Measurements from ENCODE around the gene ZBTB16.
"Not testable (repeated sequence)": the region's sequence is repeated elsewhere in the genome, so short reads cannot be mapped to it uniquely, and the experiment has no call there.

Gene ZBTB16

DNA sequence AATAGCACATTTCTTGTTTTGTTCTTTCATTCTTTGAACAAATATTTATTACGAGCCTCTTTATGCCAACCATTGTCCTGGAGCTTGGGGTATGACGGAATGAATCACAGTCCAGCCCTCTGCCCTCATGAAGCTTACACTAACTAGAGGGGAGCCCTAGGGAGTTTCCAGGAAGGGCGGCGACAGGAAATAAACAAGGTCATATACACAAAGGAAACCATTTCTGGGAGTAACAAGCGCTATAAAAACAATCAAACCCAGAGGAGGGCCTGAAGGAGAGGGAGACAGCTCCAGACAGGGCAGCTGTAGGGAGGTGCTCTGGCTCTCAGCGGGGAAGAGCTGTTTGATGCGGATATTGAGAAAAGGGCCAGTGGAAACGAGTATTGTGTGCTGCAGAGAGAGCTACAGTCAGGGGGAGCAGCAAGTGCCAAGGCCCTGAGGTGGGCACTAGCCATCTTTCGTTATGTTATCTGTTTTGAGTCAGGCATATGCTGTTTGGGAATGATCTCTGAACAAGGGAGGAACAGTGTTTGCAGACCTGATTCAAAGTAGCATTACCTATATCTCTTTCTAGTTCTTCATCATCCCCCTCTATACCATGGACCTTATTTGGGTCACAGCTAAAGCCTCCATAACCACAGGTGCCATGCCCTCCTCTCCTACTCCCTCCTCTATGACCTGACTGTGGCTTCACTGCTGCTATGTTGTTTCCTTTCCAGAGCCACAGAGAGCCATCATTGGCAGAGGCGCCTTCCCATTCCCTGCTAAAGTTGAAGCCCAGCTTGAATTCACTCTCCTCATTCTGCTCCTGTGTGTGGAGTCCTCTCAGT, 15.3 kb upstream of the ZBTB16 start:
- no peak for FAIRE-seq

DNA sequence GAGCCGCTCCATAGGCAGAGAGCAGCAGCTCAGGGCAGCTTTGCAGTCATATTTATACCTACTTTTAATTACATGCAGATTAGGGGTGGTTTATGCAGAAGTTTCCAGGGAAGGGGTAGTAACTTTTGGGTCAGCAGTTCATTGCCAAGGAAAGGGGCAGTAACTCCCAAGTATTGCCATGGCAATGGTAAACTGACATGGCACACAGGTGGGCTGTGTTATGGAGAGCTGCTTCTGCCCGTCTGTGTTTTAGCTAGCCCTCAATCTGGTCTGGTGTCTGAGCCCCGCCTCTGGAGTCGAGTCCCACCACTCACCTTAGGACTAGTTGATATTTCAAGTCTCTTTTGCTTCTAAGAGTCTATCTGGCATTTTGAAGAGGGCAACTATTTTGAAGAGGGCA, 12.2 kb upstream of the ZBTB16 start:
- FAIRE-seq, result no peak

GRCh38 chr11:114049050-114049449, 10.5 kb upstream of the ZBTB16 start:
- no peak for FAIRE-seq

DNA sequence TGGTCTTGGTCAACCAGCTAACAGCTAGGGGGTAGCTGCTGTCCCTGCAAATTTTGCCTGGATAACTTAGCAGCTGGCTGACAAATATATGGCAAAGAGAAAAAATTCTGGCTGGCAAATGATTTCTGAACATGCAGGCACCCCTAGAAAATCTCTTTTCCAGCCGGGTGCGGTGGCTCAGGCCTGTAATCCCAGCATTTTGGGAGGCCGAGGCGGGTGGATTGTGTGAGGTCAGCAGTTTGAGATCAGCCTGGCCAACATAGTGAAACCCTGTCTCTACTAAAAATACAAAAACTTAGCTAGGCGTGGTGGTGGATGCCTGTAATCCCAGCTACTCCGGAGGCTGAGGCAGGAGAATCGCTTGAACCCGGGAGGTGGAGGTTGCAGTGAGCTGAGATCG, 9.7 kb upstream of the ZBTB16 start:
- FAIRE-seq, result not testable (repeated sequence)

DNA sequence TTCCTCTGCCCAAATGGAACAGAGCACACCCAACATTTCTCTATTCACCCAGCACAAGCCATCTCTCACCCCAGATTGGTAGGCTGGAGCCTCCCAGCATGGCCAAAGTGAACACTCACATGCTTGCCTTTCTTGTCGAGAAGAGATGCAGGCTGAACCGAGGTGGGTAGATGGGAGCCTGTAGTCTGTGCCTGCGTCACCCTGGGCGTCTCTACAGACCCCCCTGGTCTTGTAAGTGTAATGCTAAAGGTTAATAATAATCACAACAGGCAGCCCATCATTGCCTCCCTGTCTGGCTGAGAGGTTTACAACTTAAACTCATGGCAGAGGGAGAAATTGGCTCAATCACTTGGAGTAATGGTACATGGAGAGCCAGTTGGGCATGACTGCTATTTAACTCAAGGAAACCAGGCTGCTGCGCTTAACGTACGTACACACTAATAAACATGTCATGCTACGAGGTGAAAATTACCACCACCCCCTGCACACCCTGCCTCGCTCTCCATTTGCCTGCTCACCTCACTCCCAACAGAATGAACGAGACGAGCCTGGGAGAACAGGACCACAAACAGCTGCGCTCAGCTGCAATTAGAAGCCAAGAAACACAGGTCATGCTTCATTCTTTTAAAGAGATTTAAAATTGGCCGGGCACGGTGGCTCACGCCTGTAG, 9.1 kb upstream of the ZBTB16 start:
- no peak for FAIRE-seq

DNA sequence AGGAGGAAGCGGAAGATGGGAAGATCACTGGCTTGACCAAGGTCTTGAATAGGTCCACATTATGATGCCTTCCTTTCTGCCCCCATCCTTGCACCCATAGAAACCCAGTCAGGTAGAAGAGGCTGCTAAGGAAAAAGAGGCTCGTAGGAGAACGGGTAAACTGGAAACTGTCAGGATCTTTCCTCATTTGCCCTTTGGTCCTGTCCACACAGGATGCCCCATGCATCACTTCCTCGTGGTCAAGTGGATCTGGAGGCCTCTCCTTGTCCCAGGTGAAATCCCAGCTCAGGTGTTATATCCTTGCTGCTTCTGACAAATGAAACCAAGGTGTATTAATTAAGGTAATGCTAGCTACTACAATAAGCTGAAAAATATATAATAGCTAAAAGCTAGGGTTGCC, 8.0 kb upstream of the ZBTB16 start:
- no peak for FAIRE-seq

- no peak for FAIRE-seq
These were observed 7.4 kb upstream of the ZBTB16 start for GRCh38 chr11:114052160-114052559.

- no peak for FAIRE-seq
These were observed 6.1 kb upstream of the ZBTB16 start for GRCh38 chr11:114053406-114053805.

DNA sequence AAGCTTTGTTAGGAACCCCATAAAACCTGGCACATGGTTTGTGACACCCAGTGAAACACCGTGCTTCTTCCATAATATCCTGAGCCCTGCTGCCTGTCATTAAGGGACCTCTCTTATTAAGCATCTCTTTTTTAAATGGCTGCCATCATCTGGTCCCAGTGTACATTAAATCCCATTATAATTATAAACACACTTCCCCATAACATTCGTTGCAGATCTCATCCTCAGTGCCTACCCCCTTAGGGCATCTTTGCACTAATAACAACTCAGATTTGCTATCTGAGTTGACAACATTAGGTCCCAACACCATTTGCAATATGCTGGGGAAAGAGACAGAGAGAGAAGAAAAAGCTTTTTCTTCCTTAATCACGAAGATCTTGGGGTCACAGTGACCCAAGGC, 4.7 kb upstream of the ZBTB16 start:
- no peak for FAIRE-seq

GRCh38 chr11:114056409-114056808, 3.1 kb upstream of the ZBTB16 start:
- FAIRE-seq, result no peak

DNA sequence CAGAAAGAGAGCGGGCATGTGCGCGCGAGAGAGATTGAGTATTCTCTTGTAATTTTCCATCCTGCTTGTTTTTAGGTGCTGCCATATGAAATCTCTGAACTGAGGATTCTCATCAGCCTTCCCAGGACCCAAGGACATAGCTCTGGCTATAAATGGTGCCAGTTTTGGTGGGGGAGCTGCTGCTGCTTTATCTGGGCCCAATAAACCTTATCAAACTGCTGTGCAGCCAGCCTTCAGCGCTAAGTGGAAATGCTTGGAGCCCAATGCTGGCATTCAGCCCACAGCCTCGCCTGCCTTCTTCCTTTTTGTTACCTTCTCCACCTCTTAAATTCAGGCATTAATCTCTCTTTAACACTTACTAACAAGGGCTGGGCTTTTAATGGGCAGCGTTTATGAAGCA, 2.4 kb upstream of the ZBTB16 start:
- FAIRE-seq, result no peak

DNA sequence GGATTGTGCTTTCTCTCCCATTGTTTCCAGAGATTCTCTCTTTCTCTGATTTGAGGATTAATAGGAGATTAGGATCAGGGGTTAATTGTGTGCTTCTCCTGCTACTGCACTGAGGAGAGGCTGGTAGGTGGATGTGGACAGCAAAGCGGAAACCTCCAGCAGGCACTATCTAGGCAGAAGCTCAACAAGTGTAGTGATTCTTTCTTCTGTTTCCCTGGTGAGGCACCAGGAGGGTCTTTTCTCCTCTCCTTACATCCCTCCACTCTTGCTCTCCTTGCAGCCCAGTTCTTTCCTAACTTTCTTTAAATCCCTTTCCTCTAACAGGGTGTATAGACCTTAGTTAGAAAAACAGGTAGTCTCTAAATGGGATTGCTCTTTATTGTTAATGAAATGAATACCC, 1.9 kb upstream of the ZBTB16 start:
- FAIRE-seq, result no peak

DNA sequence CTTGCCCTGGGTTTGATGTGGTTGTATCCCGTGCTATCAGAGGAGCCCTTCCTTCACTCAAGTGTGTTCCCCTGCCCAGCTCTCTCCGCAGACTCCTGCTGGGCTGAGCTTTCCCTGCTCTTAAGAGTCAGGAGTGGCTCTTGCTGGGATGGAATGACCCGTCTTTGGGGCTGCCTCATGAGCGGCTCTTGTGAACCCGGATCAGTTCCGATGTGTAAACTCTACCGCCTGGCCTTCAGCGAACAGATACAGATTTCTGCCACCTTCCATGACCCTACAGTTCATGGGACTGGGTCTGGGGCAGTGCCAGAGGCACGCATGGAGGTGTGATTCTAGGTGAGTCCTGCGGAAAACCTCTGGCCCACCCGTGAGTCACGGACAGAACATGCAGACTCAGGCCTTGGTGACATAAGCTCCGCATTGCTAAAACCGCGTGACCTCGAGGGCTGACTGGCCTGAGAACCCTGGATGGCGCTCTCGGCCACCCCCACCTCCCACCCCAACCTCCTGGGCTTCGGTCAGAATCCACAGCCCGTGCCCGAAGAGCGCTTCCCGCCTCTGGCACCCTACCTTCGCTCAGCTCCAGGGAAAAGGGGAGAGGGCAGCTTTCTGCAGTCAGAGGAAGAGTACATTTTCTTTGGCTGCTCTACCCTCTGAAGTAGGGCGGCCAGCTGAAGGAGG, 1.3 kb upstream of the ZBTB16 start:
- FAIRE-seq, result no peak

- FAIRE-seq, result no peak
These were observed 637 bp upstream of the ZBTB16 start for GRCh38 chr11:114058871-114059277.

GRCh38 chr11:114059984-114060391, 477 bp downstream of the ZBTB16 start:
- no peak for FAIRE-seq

- no peak for FAIRE-seq
These were observed 1.0 kb downstream of the ZBTB16 start for GRCh38 chr11:114060392-114061047.

DNA sequence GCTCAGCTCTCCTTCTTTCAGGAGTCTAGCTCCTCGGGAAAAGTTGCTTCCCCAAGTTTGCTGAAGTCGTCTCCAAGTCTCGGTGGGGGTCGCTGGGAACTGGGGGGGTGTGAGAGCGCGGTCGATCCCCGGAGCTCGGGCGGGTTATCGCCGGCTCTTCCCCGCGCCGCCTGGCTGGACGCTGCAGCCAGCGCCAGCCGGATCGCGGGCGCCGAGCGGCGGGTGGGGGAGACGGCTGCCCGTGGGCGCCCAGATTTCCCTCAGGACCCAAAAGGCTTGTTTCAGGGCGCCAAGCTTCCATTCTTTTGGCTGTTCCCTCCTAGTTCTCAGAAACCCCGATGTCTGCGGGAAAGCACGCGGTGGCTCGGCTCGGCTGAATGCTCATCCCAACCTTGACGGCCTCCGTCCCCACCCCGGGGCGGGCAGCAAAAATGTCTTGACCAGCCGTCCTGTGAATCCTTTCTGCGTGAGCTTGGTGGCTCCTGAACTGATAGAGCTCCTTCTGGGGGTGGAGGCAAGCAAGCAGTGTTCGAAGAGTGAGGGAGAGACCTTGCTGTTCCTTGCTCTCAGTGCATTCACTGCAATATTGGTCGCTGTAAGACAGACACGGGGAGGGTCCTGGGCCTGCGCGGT, 1.7 kb downstream of the ZBTB16 start:
- FAIRE-seq, result no peak

- no peak for FAIRE-seq
These were observed 2.2 kb downstream of the ZBTB16 start for GRCh38 chr11:114061681-114062049.

DNA sequence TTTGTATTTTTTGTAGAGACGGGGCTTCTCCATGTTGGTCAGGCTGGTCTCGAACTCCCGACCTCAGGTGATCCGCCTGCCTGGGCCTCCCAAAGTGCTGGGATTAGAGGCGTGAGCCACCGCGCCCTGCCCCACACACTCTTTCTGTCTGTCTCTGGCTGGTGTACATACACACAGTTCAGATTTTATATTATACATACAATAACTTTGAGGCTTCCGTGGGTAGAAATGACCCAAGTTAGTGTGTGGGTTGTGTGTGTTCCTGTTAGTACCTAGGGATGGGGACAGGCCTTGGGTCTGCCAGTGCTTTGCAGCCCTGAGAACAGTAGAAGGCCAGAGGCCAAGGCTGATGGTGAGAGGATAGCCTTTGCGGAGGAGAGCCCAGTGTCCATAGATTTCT, 2.8 kb downstream of the ZBTB16 start:
- no peak for FAIRE-seq

DNA sequence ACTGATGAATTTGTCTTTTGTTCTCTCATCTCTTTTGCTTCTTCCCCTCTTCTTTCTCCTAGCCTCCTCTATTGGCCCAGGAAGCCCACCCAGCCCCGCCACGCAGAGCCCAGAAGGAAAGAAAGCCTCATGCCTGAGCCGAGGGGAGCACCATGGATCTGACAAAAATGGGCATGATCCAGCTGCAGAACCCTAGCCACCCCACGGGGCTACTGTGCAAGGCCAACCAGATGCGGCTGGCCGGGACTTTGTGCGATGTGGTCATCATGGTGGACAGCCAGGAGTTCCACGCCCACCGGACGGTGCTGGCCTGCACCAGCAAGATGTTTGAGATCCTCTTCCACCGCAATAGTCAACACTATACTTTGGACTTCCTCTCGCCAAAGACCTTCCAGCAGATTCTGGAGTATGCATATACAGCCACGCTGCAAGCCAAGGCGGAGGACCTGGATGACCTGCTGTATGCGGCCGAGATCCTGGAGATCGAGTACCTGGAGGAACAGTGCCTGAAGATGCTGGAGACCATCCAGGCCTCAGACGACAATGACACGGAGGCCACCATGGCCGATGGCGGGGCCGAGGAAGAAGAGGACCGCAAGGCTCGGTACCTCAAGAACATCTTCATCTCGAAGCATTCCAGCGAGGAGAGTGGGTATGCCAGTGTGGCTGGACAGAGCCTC, 3.8 kb downstream of the ZBTB16 start:
- FAIRE-seq, result no peak

- no peak for FAIRE-seq
These were observed 4.3 kb downstream of the ZBTB16 start for GRCh38 chr11:114063829-114064201.

DNA sequence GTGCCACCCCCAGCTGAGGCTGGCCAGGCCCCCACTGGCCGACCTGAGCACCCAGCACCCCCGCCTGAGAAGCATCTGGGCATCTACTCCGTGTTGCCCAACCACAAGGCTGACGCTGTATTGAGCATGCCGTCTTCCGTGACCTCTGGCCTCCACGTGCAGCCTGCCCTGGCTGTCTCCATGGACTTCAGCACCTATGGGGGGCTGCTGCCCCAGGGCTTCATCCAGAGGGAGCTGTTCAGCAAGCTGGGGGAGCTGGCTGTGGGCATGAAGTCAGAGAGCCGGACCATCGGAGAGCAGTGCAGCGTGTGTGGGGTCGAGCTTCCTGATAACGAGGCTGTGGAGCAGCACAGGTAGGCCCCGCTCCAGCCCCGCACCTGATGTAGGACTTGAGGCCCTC, 4.7 kb downstream of the ZBTB16 start:
- FAIRE-seq, result no peak

DNA sequence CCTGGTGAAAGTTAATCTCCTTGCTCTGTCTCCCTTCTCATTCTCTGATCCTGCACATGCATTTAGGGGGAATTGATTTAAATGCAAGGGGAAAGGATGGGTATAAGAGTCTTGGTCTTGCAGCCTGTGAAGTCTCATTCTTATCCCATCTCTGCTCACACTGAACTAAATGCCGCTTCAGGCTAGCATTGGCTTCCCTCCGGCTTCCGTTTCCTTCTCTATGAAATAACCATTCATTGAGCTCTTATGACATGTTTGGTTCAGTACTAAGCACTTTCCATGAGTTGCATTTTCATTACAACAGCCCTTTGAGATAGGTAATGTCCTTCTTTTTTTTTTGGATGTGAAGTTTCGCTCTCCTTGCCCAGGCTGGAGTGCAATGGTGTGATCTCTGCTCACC, 5.6 kb downstream of the ZBTB16 start:
- FAIRE-seq, result no peak

Measured in A204.1 (cell line).